T-helper 2 cell treated with Interferon-gamma antibody and Interleukin-4, amounts not matched to agents 5 μg/mL and 100 μg/mL, for 36 hours (primary cell): ENCODE results near the gene CROCC2.

ENCODE experiments used
- DNase-seq: peaks from one replicate; pipeline ENCODE4 v3.0.0; 2021; ENCODE audit warnings: low spot score
- H3K27ac Mint-ChIP-seq: one replicate; pipeline ENCODE4 v1.8.0; 2021; ENCODE audit warnings: mild to moderate bottlenecking, mixed read lengths
- H3K27me3 Mint-ChIP-seq: one replicate; pipeline ENCODE4 v1.8.0; 2021; ENCODE audit warnings: low read depth, mixed read lengths
- H3K36me3 Mint-ChIP-seq: one replicate; pipeline ENCODE4 v1.8.0; 2021; ENCODE audit warnings: low read depth, mixed read lengths
- H3K4me1 Mint-ChIP-seq: one replicate; pipeline ENCODE4 v1.8.0; 2021; ENCODE audit warnings: low read depth, mixed read lengths
- H3K4me3 Mint-ChIP-seq: one replicate; pipeline ENCODE4 v1.8.0; 2022; ENCODE audit warnings: mild to moderate bottlenecking, moderate library complexity, mixed read lengths
- H3K9me3 Mint-ChIP-seq: one replicate; pipeline ENCODE4 v1.8.0; 2021; ENCODE audit warnings: mixed read lengths

Gene CROCC2

DNA sequence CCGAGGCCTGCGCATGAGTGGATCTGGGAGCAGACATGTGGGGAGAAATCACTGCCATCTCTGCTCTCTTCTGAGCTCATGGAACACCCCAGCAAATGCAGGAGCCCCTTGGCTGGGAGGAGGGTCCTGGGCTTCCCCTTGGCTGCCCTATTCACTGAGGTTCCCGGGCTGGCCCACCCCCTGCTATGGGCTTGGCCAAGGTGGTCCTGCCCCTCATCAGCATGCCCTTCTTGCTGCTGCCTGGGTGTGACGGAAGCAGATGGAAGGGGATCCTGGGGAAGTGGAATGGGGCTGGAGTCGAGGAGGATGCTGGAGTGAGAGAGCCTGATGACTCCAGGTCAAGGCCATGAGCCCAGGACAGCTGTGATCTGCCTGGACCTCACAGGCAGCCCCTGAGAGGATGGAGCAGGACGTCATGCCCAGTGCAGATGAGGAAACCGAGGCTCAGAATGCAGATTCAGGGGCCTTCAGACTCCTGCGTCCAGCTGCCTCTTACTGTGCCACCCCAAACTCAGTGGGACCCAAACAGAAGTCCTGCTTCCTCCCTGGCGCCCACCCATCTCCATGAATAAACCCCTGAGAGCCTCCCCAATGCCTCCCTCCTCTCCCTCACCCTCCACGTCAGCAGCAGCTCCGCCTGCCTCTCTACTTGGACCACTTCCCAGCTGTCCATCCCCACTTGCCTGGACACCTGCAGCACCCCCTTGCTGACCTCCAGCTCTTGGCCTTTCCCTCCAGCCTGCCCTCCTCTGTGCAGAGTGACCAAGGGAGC, 96.3 kb downstream of the CROCC2 start:
- no peak overlapping the region for H3K4me3 Mint-ChIP-seq
- H3K36me3 Mint-ChIP-seq = peaks cover 3% of the 10 kb centered on the region
- peaks cover 24% of the 10 kb centered on the region for H3K9me3 Mint-ChIP-seq
- peaks cover 5% of the 10 kb centered on the region for H3K4me1 Mint-ChIP-seq
- no peak for DNase-seq
- peaks cover 20% of the 10 kb centered on the region for H3K27me3 Mint-ChIP-seq
- H3K27ac Mint-ChIP-seq = no peak overlapping the region

DNA sequence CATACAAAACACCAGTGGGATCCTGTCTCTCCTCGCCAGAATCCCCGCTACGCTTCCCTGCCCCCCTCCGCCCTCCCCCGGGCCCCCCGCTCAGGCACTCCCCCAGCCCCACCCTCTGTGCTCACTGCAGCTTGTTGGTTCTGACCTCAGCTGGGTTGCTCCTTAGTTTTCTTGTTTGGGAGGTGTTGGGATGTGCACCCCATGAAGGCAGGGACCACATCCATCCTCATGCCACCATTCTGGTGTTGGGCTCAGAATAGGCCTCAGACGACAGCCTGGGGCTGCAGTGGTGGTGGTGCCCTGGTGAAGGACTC, 96.9 kb downstream of the CROCC2 start:
- Mint-ChIP-seq H3K36me3 (peaks cover 3% of the 10 kb centered on the region), H3K27ac (no peak overlapping the region), H3K4me3 (no peak overlapping the region), H3K4me1 (peaks cover 5% of the 10 kb centered on the region), H3K9me3 (peaks cover 24% of the 10 kb centered on the region), H3K27me3 (peaks cover 18% of the 10 kb centered on the region)
- DNase-seq = no peak

DNA sequence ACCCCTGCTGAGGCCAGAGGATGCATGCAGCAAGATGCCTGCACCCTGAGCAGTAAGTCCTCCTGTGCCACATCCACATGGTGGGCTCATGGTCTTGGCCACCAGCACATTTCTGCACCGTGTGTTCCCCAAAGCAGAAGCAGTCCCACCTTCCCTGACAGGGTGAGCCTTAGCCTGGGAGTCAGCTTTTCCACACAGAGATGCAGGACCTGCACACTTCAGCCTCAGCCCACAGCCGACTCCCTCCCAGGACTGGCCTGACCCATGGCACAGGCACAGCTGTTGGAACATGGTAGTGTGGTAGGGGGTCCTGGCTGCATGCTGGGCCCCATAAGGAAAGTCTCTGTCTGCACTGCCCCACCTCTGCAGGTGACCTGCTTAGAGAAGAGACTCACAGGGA, 97.2 kb downstream of the CROCC2 start:
- Mint-ChIP-seq H3K27me3 (peaks cover 16% of the 10 kb centered on the region), H3K4me3 (no peak overlapping the region), H3K36me3 (peaks cover 3% of the 10 kb centered on the region), H3K4me1 (peaks cover 5% of the 10 kb centered on the region), H3K27ac (no peak overlapping the region), H3K9me3 (peaks cover 24% of the 10 kb centered on the region)
- no peak for DNase-seq

DNA sequence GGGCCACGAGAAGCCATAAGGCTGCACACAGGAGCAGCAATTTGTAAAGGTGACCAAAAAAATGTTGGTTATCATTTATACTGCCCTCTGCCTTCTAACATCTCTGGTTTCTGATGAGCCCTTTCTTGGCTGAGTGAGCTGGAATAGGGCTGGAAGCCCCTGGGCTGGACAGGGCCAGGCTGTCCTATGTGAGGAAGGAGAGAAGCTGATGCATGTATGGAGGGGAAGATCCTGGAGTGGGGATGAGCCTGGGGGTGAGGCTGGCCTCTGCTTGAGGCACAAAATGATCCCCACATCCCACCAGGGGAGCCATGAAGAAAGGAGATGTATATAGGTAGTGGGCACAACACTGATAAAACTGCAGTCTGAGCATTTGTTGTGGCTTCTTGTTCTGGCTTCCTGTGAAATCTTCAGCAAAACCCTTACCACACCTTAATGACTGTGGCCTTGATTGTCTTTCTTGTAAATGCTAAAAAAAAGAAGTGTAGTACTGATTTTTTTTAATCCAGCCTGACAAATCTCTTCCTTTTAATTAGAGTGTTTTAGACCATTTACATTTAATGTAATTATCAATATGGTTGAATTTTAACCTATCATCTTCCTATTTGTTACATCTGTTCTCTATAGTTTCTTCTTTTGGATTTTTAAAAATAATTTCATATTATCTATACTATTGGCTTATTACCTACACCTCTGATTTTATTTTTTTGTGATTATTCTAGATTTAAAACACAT, 97.9 kb downstream of the CROCC2 start:
- H3K4me3 Mint-ChIP-seq = no peak overlapping the region
- DNase-seq = no peak
- peaks cover 24% of the 10 kb centered on the region for H3K9me3 Mint-ChIP-seq
- H3K4me1 Mint-ChIP-seq = peaks cover 5% of the 10 kb centered on the region
- H3K36me3 Mint-ChIP-seq = peaks cover 3% of the 10 kb centered on the region
- no peak overlapping the region for H3K27ac Mint-ChIP-seq
- peaks cover 16% of the 10 kb centered on the region for H3K27me3 Mint-ChIP-seq

DNA sequence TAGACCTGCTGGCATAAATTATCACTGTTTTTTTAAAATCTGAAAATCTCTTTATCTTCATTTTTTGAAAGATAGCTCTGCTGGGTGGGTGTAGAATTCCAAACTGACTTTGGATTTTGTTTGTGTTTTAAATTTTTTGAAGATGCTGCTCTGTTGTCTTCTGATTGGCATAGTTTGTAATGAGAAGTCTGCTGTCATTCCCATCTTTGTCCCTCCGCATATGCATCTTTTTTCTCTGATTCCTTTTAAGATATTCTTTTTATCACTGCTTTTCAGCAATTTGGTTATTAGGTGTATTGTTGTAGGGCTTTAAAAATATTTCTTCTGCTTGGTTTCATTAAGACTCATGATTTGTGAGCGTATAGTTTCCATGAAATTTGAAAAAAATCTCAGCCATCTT, 99.4 kb downstream of the CROCC2 start:
- Mint-ChIP-seq H3K27ac (no peak overlapping the region), H3K27me3 (peaks cover 5% of the 10 kb centered on the region), H3K4me3 (no peak overlapping the region), H3K36me3 (peaks cover 3% of the 10 kb centered on the region), H3K4me1 (peaks cover 13% of the 10 kb centered on the region), H3K9me3 (peaks cover 24% of the 10 kb centered on the region)
- DNase-seq = no peak

- H3K27me3 Mint-ChIP-seq = no peaks in the 10 kb centered on the region
- H3K9me3 Mint-ChIP-seq = peaks cover 24% of the 10 kb centered on the region
- H3K36me3 Mint-ChIP-seq = peaks cover 3% of the 10 kb centered on the region
- no peak overlapping the region for H3K4me3 Mint-ChIP-seq
- no peak overlapping the region for H3K27ac Mint-ChIP-seq
- DNase-seq = no peak
- H3K4me1 Mint-ChIP-seq = peaks cover 13% of the 10 kb centered on the region
Measured at GRCh38 chr2:241006412-241006811, 100.3 kb downstream of the CROCC2 start.

GRCh38 chr2:241007111-241007510, 101.0 kb downstream of the CROCC2 start:
- H3K4me1 Mint-ChIP-seq = peaks cover 13% of the 10 kb centered on the region
- no peak overlapping the region for H3K4me3 Mint-ChIP-seq
- no peak overlapping the region for H3K27ac Mint-ChIP-seq
- peaks cover 3% of the 10 kb centered on the region for H3K36me3 Mint-ChIP-seq
- H3K9me3 Mint-ChIP-seq = peaks cover 24% of the 10 kb centered on the region
- no peaks in the 10 kb centered on the region for H3K27me3 Mint-ChIP-seq
- DNase-seq = no peak

GRCh38 chr2:241007880-241008710, 102.0 kb downstream of the CROCC2 start:
- no peak for DNase-seq
- Mint-ChIP-seq H3K4me1 (peaks cover 13% of the 10 kb centered on the region), H3K9me3 (peaks cover 23% of the 10 kb centered on the region), H3K4me3 (no peak overlapping the region), H3K36me3 (peaks cover 3% of the 10 kb centered on the region), H3K27me3 (peaks cover 3% of the 10 kb centered on the region), H3K27ac (no peak overlapping the region)

GRCh38 chr2:241008711-241009121, 102.6 kb downstream of the CROCC2 start:
- peaks cover 13% of the 10 kb centered on the region for H3K4me1 Mint-ChIP-seq
- H3K4me3 Mint-ChIP-seq = no peak overlapping the region
- H3K36me3 Mint-ChIP-seq = peaks cover 3% of the 10 kb centered on the region
- DNase-seq = no peak
- H3K27ac Mint-ChIP-seq = peak overlapping the region; percentile 72
- peaks cover 17% of the 10 kb centered on the region for H3K9me3 Mint-ChIP-seq
- H3K27me3 Mint-ChIP-seq = peaks cover 3% of the 10 kb centered on the region

DNA sequence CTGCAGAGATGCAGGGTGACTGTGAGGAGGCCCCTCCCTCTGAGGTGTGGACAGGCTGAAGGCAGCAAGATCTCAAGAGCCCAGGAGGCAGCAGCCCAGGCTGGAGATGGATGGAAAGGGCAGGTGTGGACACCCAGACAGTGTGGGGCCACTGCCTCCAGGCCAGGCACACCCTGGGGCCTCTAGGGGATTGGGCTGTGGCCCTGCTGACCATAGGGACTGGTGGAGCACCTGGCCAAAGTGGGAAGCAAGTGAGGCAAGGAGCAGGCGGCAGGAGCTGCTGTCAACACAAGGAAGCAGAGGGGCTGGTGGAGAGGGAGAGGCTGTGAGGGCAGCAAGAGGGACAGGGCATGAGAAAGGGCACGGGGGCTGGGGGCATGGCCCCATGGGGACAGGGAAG, 103.1 kb downstream of the CROCC2 start:
- H3K4me1 Mint-ChIP-seq = peaks cover 13% of the 10 kb centered on the region
- no peak for DNase-seq
- H3K4me3 Mint-ChIP-seq = no peak overlapping the region
- H3K9me3 Mint-ChIP-seq = peaks cover 12% of the 10 kb centered on the region
- peak overlapping the region; percentile 72 for H3K27ac Mint-ChIP-seq
- H3K27me3 Mint-ChIP-seq = peaks cover 3% of the 10 kb centered on the region
- H3K36me3 Mint-ChIP-seq = peaks cover 3% of the 10 kb centered on the region

DNA sequence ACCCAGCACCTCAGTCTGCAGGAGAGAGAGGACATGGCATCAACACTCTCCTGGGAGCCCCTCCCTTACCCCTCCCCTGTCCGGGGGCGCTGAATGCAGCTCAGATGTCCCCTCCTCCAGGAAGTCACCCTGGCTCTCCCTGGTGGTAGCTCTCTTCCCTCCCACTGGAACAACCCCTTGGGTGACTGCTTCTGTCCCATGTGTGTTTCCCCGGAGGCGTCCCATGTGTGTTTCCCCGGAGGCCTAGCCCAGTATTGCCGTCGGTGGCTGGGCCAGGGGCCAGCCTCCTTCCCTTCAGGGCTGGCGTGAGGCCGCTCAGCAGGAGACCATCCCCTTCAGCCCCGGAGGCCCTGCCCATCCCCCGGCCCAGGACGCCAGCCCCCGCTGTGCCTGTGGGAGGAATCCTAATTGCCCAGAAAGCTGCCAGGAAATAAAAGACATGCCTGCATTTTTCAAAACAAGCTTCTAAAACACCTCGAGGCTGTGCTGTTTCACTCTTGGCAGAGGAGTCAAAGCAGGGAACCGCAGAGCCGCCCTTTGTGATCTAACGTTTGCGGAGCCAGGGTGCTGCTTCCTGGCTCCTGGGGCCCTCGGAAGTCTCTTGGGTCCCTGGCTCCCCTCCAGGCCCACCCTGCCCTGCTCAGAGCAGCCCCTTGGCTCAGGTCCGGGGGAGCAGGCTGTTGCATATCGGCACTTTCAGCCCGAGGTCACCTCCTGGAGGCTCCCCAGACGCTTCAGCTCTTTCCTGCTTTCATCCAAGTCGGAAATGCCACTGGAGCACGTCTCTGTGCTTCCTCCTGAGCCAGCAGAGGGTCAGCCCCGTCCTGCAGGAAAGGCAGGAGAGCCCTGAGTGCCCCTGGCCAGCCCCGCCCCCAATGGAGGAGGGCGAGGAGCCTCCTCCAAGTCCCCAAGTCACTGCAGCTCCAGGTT, 103.7 kb downstream of the CROCC2 start:
- Mint-ChIP-seq H3K4me3 (peak overlapping the region; percentile 14), H3K36me3 (peaks cover 3% of the 10 kb centered on the region), H3K4me1 (peaks cover 13% of the 10 kb centered on the region), H3K27me3 (peaks cover 3% of the 10 kb centered on the region), H3K9me3 (peaks cover 12% of the 10 kb centered on the region), H3K27ac (peak overlapping the region; percentile 72)
- DNase-seq = peak; percentile 27

DNA sequence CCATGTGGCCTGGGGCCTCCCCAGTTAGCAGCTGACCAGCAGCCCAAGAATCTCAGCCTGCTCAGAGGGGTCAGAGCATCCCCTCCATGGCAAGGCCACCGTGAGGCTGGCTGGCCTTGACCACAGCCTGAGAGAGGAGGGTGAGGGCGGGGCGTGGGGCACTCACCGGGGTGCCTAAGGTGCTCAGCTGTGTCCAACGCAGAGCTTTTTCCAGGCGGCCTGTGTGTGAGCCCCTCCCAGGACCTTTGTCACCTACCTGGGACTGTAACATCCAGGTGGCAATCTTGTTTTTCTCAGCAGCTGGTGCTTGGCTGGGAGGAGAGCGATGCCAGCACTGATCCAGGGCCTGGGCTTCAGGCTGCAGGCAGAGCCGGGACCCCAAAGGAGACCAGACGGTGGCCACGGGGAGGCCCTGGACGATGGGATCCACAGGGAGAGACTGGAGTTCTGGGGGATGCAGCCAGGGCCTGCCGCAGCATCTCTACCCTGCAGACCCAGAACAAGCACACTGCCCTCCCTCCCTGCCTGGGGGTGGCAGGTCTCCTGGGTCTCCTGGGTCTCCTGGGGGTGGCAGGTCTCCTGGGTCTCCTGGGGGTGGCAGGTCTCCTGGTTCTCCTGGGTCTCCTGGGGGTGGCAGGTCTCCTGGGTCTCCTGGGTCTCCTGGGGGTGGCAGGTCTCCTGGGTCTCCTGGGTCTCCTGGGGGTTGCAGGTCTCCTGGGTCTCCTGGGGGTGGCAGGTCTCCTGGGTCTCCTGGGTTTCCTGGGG, 104.6 kb downstream of the CROCC2 start:
- Mint-ChIP-seq H3K4me1 (peaks cover 13% of the 10 kb centered on the region), H3K4me3 (no peak overlapping the region), H3K36me3 (no peaks in the 10 kb centered on the region), H3K9me3 (peaks cover 6% of the 10 kb centered on the region), H3K27ac (no peak overlapping the region), H3K27me3 (peaks cover 3% of the 10 kb centered on the region)
- DNase-seq = no peak

DNA sequence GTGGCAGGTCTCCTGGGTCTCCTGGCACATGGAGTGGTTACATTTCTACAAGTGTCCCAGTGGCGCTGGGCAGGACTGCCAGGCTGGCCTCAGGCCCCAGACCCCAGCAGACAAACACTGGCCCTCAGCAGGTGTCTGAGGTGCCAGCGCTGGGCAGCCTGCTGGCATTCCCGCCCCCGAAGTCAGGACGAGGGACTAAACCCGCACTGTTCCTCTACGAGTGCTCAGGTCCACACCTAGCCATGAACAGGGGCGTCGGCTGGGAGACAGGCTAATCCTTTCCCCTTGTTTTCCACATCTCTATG, 105.1 kb downstream of the CROCC2 start:
- peaks cover 13% of the 10 kb centered on the region for H3K4me1 Mint-ChIP-seq
- H3K9me3 Mint-ChIP-seq = peaks cover under 1% of the 10 kb centered on the region
- H3K36me3 Mint-ChIP-seq = no peaks in the 10 kb centered on the region
- no peak overlapping the region for H3K27ac Mint-ChIP-seq
- peaks cover 3% of the 10 kb centered on the region for H3K27me3 Mint-ChIP-seq
- no peak overlapping the region for H3K4me3 Mint-ChIP-seq
- no peak for DNase-seq
